ENCODE results near the gene PANK1.

The PANK1 gene

GRCh38 chr10:89644967-89645741 lies at the start of gene PANK1:
TSS of gene PANK1 (minus strand) at chr10:89645242. CDS start at chr10:89644891, 351 bp downstream.
- peak; percentile 12 to 64 for DNase-seq

GRCh38 chr10:89693176-89693575 lies 48.1 kb upstream of the PANK1 start:
- no peak for DNase-seq

- no peak for DNase-seq
Observed at GRCh38 chr10:89692416-89692815, 47.4 kb upstream of the PANK1 start.

- DNase-seq: no peak
Observed at GRCh38 chr10:89690027-89690426, 45.0 kb upstream of the PANK1 start.

- no peak for DNase-seq
Observed at GRCh38 chr10:89685936-89686335, 40.9 kb upstream of the PANK1 start.

- DNase-seq: no peak
Observed at GRCh38 chr10:89684604-89685003, 39.6 kb upstream of the PANK1 start.

GRCh38 chr10:89683883-89684282 lies 38.8 kb upstream of the PANK1 start:
- no peak for DNase-seq

GRCh38 chr10:89679986-89680385 lies 34.9 kb upstream of the PANK1 start:
- no peak for DNase-seq

- no peak for DNase-seq
Observed at GRCh38 chr10:89677341-89677740, 32.3 kb upstream of the PANK1 start.

- no peak for DNase-seq
Observed at GRCh38 chr10:89670926-89671325, 25.9 kb upstream of the PANK1 start.

- no peak for DNase-seq
Observed at GRCh38 chr10:89669985-89670384, 24.9 kb upstream of the PANK1 start.

GRCh38 chr10:89668386-89669071 lies 23.5 kb upstream of the PANK1 start:
- no peak for DNase-seq

- DNase-seq: no peak
Observed at GRCh38 chr10:89666138-89666537, 21.1 kb upstream of the PANK1 start.

GRCh38 chr10:89665302-89665701 lies 20.3 kb upstream of the PANK1 start:
- DNase-seq: no peak

GRCh38 chr10:89664203-89664602 lies 19.2 kb upstream of the PANK1 start:
- DNase-seq: no peak

GRCh38 chr10:89663144-89663543 lies 18.1 kb upstream of the PANK1 start:
- no peak for DNase-seq

- DNase-seq: no peak
Observed at GRCh38 chr10:89662596-89662995, 17.6 kb upstream of the PANK1 start.

GRCh38 chr10:89659143-89660131 lies 14.4 kb upstream of the PANK1 start:
- no peak for DNase-seq

GRCh38 chr10:89657302-89657701 lies 12.3 kb upstream of the PANK1 start:
- DNase-seq: no peak

- DNase-seq: no peak
Observed at GRCh38 chr10:89655722-89656121, 10.7 kb upstream of the PANK1 start.

GRCh38 chr10:89653410-89653869 lies 8.4 kb upstream of the PANK1 start:
- no peak for DNase-seq

GRCh38 chr10:89652806-89653370 lies 7.8 kb upstream of the PANK1 start:
- DNase-seq: no peak

Measured in cerebellar nuclear complex (tissue), 1 donor.